Skeletal muscle tissue (tissue), 4 donors: Measurements from ENCODE around the gene CAMK1. TPM values are rescaled to one million over a fixed set of nuclear protein-coding genes. Genes with fewer than 3 reads are reported as not detected.
A peak's percentile ranks its signal among the peaks of the same experiment; 100 is the strongest.

Experiments used
- H3K27ac ChIP-seq: one replicate; pipeline ENCODE4 v1.7.0; 2013; ENCODE audit warnings: mild to moderate bottlenecking, low read depth, low read length, inconsistent platforms
- H3K27me3 ChIP-seq, 3 donors: one replicate each; pipeline ENCODE4 v1.7.0; 2013; ENCODE audit warnings: low read length in 3 of 3; ENCODE audit not compliant: control insufficient read depth in 3 of 3, insufficient read depth in 3 of 3
- H3K36me3 ChIP-seq, 3 donors: one replicate each; pipeline ENCODE4 v1.7.0; 2013; ENCODE audit warnings: low read length in 3 of 3; ENCODE audit not compliant: control insufficient read depth in 3 of 3, insufficient read depth in 3 of 3
- H3K4me1 ChIP-seq, 3 donors: one replicate each; pipeline ENCODE4 v1.7.0; 2013; ENCODE audit warnings: low read length in 3 of 3, mild to moderate bottlenecking in 3 of 3; ENCODE audit not compliant: control insufficient read depth in 3 of 3, insufficient read depth in 3 of 3
- H3K4me3 ChIP-seq, 3 donors: one replicate each; pipeline ENCODE4 v1.7.0; 2013; ENCODE audit warnings: low read length in 3 of 3
- H3K9ac ChIP-seq, 3 donors: one replicate each; pipeline ENCODE4 v1.7.0; 2013; ENCODE audit warnings: low read length in 3 of 3, mild to moderate bottlenecking in 3 of 3, moderate library complexity in 2 of 3, low read depth in 1 of 3
- H3K9me3 ChIP-seq, 3 donors: one replicate each; pipeline ENCODE4 v1.7.0; 2013; ENCODE audit warnings: low read length in 3 of 3; ENCODE audit not compliant: control insufficient read depth in 3 of 3
- total RNA-seq: library from RNA; depleted of rRNA; stranded (reverse); fragments of >200 nt; gene quantifications from one replicate; pipeline ENCODE4 v1.2.3, GENCODE V29; 2014
- donor health status: Osteomylitis.

Gene CAMK1
- 23.0 TPM for total RNA-seq

DNA sequence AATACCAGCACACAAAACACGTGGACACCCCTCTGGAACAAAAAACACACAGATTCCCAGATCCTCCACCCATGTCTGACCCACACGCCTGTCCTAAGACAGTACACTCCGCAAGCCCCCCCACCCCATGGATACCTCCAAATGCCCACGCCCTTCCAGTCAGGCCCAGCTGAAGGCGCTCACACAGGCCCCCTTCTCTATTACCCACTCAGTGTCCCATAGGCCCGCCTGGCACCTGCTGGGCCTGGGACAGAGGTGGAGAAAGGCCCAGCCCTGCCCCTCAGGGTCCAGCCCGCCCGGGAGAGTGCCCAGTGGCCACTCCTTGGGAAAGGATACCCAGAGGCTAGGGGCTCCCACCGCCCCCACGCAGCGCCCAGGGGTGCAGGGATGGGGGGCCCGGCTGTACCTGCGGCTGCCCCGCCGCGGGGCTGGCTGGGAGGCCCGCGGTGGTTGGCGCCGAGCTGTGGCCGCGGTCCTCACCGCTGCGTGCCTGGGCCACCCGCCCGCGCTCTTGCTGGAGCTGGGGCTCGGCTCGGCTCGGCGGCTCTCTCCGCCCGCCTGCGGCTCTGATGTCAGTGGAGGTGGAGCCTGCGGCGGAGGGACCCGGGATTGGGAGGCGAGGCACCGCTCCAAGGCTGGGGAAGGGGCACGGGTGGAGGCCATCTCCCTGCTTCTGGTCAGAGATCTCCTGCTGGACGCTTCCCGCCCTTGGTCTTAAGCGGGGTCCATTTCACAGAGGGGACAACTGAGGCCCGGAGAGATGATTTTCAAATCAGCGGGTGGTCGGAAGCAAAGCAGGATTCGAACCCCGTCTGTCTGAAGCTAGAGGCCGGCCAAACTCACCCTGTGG lies at the start of gene CAMK1:
Gene CAMK1, minus strand, starts transcription at position 522 of the 850 bp plus-strand sequence. CDS start 2,198 bp downstream, outside the sequence.
- Histone ChIP-seq H3K36me3 (peaks cover 0 to 6% (median 2%) of the 10 kb centered on the region in 3 donors), H3K4me1 (peaks cover 20 to 34% (median 30%) of the 10 kb centered on the region in 3 donors), H3K9me3 (no peaks in the 10 kb centered on the region), H3K27ac (peak within 1 kb of the TSS; percentile 79), H3K4me3 (peak within 1 kb of the TSS; percentile 67 to 77 (median 72)), H3K9ac (peak within 1 kb of the TSS; percentile 35 to 78 (median 76)), H3K27me3 (peaks cover 0 to 12% (median 4%) of the 10 kb centered on the region in 3 donors)

- H3K9me3 ChIP-seq, result no peaks in the 10 kb centered on the region
- no peak overlapping the region for H3K27ac ChIP-seq
- H3K9ac ChIP-seq, result no peak overlapping the region
- H3K27me3 ChIP-seq, result no peaks in the 10 kb centered on the region
- peaks cover 0 to 3% (median 0%) of the 10 kb centered on the region in 3 donors for H3K4me1 ChIP-seq
- H3K36me3 ChIP-seq, result peaks cover 12 to 20% (median 18%) of the 10 kb centered on the region in 3 donors
- H3K4me3 ChIP-seq, result no peak overlapping the region
Measured at GRCh38 chr3:9818666-9819335, 49.1 kb upstream of the CAMK1 start.

DNA sequence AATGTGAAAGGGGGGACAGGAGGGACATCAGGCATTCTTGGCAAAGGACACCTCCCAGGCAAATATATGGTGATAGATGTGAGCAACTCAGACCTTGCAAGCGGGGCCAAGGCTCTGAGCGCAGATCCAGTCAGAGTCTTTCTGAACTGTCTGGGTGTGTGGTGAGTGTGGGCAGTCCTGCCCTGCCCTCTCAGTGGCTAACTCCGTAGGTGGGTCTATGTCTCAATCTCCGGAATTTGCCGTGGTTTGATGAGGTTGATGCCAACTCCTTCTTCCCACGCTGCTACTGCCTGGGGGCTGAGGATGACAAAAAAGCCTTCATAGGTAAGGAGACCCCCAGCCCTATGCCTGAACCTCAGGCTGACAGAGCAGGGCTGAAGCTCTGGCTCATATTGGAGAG lies 47.7 kb upstream of the CAMK1 start:
- Histone ChIP-seq H3K36me3 (peaks cover 14 to 26% (median 18%) of the 10 kb centered on the region in 3 donors), H3K9ac (no peak overlapping the region), H3K4me1 (peaks cover 0 to 3% (median 0%) of the 10 kb centered on the region in 3 donors), H3K27ac (no peak overlapping the region), H3K27me3 (no peaks in the 10 kb centered on the region), H3K9me3 (no peaks in the 10 kb centered on the region), H3K4me3 (no peak overlapping the region)

DNA sequence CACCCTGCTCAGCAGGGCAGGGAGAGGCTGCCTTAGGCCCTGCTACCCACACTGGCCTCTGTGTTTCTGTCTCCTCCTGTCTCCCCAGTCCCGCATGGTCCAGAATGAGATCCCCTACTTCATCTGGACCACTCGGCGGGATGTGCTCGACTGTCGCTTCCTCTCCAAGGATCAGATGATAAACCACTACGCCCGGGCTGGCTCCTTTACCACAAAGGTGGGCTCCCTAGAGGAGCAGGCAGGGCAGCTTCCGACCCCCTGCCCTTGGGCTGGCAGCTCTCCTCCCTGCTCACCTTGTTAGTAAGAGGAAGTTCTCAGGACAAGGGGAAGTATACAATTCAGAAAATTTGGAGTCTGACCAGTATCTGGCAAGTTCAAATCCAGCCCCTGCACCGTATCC lies 46.2 kb upstream of the CAMK1 start:
- no peak overlapping the region for H3K27ac ChIP-seq
- peaks cover 14 to 22% (median 22%) of the 10 kb centered on the region in 3 donors for H3K36me3 ChIP-seq
- peaks cover under 1 to 3% (median under 1%) of the 10 kb centered on the region in 3 donors for H3K4me1 ChIP-seq
- no peaks in the 10 kb centered on the region for H3K27me3 ChIP-seq
- H3K9me3 ChIP-seq, result no peaks in the 10 kb centered on the region
- no peak overlapping the region for H3K9ac ChIP-seq
- no peak overlapping the region for H3K4me3 ChIP-seq

GRCh38 chr3:9812870-9813483 lies 43.2 kb upstream of the CAMK1 start:
- Histone ChIP-seq H3K4me3 (no peak overlapping the region), H3K9ac (no peak overlapping the region), H3K36me3 (peaks cover 7 to 13% (median 11%) of the 10 kb centered on the region in 3 donors), H3K4me1 (peaks cover 17 to 22% (median 21%) of the 10 kb centered on the region in 3 donors), H3K27ac (no peak overlapping the region), H3K9me3 (no peaks in the 10 kb centered on the region), H3K27me3 (no peaks in the 10 kb centered on the region)

GRCh38 chr3:9810846-9811245 lies 41.1 kb upstream of the CAMK1 start:
- Histone ChIP-seq H3K27ac (peak overlapping the region; percentile 85), H3K27me3 (no peaks in the 10 kb centered on the region), H3K9me3 (no peaks in the 10 kb centered on the region), H3K4me1 (peaks cover 15 to 22% (median 21%) of the 10 kb centered on the region in 3 donors), H3K36me3 (peaks cover 8 to 21% (median 20%) of the 10 kb centered on the region in 3 donors), H3K9ac (peak overlapping the region; percentile 73 to 89 (median 81)), H3K4me3 (peak overlapping the region; percentile 75 to 79 (median 76))

DNA sequence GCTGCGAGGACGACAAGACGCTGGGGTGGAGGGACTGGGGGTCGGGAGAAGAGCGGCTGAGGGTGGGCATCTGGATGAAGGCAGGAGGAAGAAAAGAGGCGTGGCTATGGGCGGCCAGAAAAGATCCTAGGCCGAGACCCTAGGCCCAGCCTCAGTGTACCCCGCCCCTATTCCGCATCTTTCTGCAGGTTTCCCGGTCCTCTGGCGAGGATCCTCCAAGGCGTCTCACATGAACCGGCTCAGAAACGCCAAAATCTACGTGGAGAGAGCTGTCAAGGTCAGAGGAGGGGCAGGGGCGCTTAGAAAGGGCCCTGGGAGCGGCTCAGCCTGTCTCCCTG lies 40.7 kb upstream of the CAMK1 start:
- H3K4me3 ChIP-seq, result peak overlapping the region; percentile 75 to 79 (median 76)
- H3K27ac ChIP-seq, result peak overlapping the region; percentile 85
- peaks cover 12 to 21% (median 20%) of the 10 kb centered on the region in 3 donors for H3K36me3 ChIP-seq
- H3K9ac ChIP-seq, result peak overlapping the region; percentile 73 to 89 (median 81)
- H3K27me3 ChIP-seq, result no peaks in the 10 kb centered on the region
- peaks cover 15 to 22% (median 21%) of the 10 kb centered on the region in 3 donors for H3K4me1 ChIP-seq
- H3K9me3 ChIP-seq, result no peaks in the 10 kb centered on the region

DNA sequence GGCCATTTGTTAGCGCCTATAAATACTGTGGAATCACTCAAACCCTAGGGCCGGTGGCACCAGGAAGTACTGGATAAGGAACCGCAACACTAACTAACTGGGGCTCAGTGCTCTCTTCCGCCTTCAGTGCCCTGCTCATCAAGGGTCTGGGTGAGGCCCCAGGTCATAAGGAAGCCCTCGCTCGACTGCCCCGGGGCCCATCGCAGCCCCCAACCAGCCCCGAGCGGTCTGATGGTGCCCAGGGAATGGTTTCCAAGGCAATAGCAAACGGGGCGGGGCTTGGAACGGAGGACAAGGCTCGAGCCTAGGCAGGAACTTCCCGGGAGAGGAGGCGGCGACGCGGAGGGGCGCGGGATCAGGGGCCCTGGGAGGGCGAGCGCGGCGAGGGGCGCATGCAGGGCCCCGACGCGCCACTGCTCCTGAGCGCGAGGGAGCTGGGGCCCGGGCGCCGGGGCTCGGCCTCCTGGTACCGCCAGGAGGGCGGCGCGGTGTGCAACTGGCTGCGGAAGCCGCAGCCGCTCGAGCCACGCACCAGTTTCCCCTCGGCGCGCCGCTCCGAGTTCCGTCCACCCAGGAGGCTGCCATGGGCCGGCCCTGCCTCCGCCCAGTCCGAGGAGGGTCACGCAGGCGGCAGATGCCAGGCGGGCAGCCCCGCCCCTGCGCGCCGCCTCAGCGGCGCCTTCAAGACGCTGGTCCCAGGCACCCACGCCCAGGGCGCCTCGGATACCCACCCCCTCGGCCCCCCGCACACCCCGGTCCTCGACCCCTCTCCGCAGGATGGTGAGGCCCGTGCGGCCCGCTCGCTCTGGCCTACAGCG lies 40.1 kb upstream of the CAMK1 start, which contains the start of gene TTLL3:
Gene TTLL3, plus strand, starts transcription at position 648 of the 818 bp plus-strand sequence. CDS start 400 bp downstream, outside the sequence.
- peak within 1 kb of the TSS; percentile 73 to 89 (median 81) for H3K9ac ChIP-seq
- peaks cover 17 to 26% (median 25%) of the 10 kb centered on the region in 3 donors for H3K36me3 ChIP-seq
- H3K4me3 ChIP-seq, result peak within 1 kb of the TSS; percentile 75 to 79 (median 76)
- no peaks in the 10 kb centered on the region for H3K27me3 ChIP-seq
- H3K4me1 ChIP-seq, result peaks cover 15 to 22% (median 21%) of the 10 kb centered on the region in 3 donors
- peak within 1 kb of the TSS; percentile 85 for H3K27ac ChIP-seq
- no peaks in the 10 kb centered on the region for H3K9me3 ChIP-seq

DNA sequence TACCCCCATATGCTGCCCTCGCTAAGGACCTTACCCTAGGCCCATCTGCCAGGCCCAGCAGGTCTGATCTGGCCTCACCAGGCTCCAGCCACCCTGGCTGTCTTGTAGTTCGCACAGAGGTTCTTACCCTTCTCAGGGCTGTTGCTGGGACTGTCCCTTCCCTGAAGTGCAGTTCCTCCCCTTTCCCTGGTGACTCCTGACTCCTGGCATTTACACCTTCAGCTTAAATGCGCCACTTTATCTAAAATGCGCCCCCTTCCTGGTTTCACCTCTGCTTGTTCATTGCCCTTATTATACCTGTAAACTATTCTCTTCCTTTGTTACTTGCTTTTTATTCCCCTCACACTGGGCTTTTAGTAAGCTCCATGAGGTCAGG lies 39.5 kb upstream of the CAMK1 start:
- Histone ChIP-seq H3K36me3 (peaks cover 23 to 31% (median 31%) of the 10 kb centered on the region in 3 donors), H3K9ac (peak overlapping the region; percentile 73 to 89 (median 81)), H3K27ac (peak overlapping the region; percentile 85), H3K27me3 (no peaks in the 10 kb centered on the region), H3K4me3 (peak overlapping the region; percentile 75 to 79 (median 76)), H3K9me3 (no peaks in the 10 kb centered on the region), H3K4me1 (peaks cover 15 to 22% (median 21%) of the 10 kb centered on the region in 3 donors)
